BJ (cell line): ENCODE data around the gene MED14. TPM values are rescaled to one million over a fixed set of nuclear protein-coding genes. Genes with fewer than 3 reads are reported as not detected.

Experiments used
- CTCF ChIA-PET: fragments of 350-600 bp; formaldehyde crosslinking; extraction: SDS; loops from one replicate; lab custom pipeline; 2021; ENCODE audit warnings: antibody characterized with exemption, inconsistent platforms; lab: Yijun Ruan, JAX
- POLR2A ChIA-PET: fragments of 300-600 bp; sonication (Branson Sonifier 250); formaldehyde crosslinking; extraction: SDS; loops from one replicate; lab custom pipeline; 2021; ENCODE audit warnings: antibody characterized with exemption; lab: Charles Lee
- DNase-seq: peaks from one replicate; pipeline ENCODE4 v3.0.0-alpha.2; 2011; ENCODE audit warnings: low read depth
- H3K27me3 ChIP-seq: 2 replicates; pipeline ENCODE4 v1.6.0; 2011; ENCODE audit warnings: low read length; ENCODE audit not compliant: control insufficient read depth, insufficient read depth
- H3K36me3 ChIP-seq: 2 replicates; pipeline ENCODE4 v1.5.1; 2011; ENCODE audit warnings: low read length; ENCODE audit not compliant: control insufficient read depth, insufficient read depth
- H3K4me3 ChIP-seq: 2 replicates; pipeline ENCODE4 v1.5.1; 2011; ENCODE audit warnings: low read depth, mild to moderate bottlenecking, control low read depth, low read length
- polyA plus RNA-seq: library from polyadenylated mRNA; depleted of rRNA; stranded (reverse); fragments of >200 nt; gene quantifications from 2 replicates; pipeline ENCODE4 v1.2.3, GENCODE V29; 2011
- TF ChIP-seq, protein P1 (sequence below): IDR thresholded peaks from 2 replicates; pipeline ENCODE4 v1.5.1; 2011; ENCODE audit warnings: low read depth, mild to moderate bottlenecking, control low read depth, inconsistent platforms, low read length, moderate library complexity; ENCODE audit not compliant: insufficient read depth

Gene MED14
- polyA plus RNA-seq, 1 experiment: 25.9 TPM

DNA sequence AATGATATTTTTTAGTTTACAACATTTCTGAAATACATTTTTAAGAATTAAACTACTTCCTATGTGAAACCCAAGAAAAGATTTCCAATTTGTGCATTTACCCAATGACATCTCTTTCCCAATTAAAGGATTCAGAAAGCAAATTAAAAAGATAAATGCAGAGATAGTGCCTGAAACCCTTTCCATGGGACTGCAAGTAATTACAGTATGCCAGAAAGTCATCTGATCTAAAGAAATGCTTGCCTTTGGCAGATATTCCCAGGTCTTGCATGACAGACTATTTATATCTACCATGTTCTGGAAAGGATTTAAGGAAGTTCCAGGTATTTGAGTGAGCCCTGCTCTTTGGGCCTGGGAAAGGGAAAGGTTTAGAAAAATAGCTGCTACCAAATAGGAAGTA lies 46.4 kb downstream of the MED14 start:
- ChIA-PET CTCF (no interaction called here), POLR2A (no interaction called here)
- H3K27me3 ChIP-seq: no peaks in the 10 kb centered on the region
- H3K36me3 ChIP-seq: peaks cover 2% of the 10 kb centered on the region
- TF ChIP-seq, protein P1, sequence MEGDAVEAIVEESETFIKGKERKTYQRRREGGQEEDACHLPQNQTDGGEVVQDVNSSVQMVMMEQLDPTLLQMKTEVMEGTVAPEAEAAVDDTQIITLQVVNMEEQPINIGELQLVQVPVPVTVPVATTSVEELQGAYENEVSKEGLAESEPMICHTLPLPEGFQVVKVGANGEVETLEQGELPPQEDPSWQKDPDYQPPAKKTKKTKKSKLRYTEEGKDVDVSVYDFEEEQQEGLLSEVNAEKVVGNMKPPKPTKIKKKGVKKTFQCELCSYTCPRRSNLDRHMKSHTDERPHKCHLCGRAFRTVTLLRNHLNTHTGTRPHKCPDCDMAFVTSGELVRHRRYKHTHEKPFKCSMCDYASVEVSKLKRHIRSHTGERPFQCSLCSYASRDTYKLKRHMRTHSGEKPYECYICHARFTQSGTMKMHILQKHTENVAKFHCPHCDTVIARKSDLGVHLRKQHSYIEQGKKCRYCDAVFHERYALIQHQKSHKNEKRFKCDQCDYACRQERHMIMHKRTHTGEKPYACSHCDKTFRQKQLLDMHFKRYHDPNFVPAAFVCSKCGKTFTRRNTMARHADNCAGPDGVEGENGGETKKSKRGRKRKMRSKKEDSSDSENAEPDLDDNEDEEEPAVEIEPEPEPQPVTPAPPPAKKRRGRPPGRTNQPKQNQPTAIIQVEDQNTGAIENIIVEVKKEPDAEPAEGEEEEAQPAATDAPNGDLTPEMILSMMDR: no peak
- DNase-seq: no peak
- H3K4me3 ChIP-seq: no peak overlapping the region

DNA sequence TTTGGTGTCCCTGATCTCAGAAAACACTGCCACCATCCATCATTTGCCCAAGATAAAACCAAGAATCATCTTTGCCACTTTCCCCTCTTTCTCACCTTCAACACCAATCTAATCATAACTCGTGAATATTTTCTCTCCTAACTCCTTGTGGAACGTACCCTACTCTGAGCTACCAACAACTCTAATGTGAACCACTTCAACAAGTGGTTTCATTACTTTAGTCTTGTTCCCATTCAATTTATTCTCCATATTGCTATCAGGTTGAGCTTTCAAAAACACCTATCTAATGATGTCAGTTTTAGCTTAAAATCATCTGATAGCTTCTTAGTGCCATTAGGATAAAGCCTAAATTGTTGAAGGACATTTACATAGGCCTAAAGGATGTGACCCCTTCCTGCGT lies 48.2 kb downstream of the MED14 start:
- TF ChIP-seq, protein P1: no peak
- POLR2A ChIA-PET: no interaction called here
- Histone ChIP-seq H3K4me3 (no peak overlapping the region), H3K27me3 (no peaks in the 10 kb centered on the region), H3K36me3 (peaks cover 2% of the 10 kb centered on the region)
- CTCF ChIA-PET: no interaction called here
- no peak for DNase-seq

DNA sequence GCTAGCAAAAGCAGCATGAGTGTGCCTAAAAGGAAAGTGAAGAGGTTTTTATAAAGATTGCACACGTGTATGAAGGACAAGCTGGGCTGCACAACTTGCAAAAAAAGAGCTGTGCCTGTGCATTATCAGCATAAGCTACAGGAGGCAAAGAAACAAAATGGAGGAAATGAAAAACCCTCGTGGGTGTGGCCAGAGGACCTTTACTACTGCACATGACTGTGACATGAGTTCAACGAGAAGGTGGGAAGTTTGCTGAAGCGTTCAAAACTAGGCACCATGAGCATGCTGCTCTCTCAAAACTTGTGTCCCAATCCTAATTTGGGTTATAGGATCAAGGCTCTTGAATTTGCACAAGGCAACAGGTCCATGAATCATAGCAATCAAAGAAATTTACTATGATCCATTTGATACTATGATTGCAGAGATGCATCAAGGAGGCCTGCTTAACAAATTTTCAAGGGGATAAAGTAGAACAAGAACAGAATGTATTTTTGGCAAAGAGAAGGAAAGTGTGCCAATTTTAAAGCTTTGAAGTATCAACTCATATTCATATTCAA lies 49.9 kb downstream of the MED14 start:
- TF ChIP-seq, protein P1: no peak
- DNase-seq: no peak
- H3K4me3 ChIP-seq: no peak overlapping the region
- ChIA-PET CTCF (no interaction called here), POLR2A (no interaction called here)
- H3K36me3 ChIP-seq: peaks cover 2% of the 10 kb centered on the region
- no peaks in the 10 kb centered on the region for H3K27me3 ChIP-seq

DNA sequence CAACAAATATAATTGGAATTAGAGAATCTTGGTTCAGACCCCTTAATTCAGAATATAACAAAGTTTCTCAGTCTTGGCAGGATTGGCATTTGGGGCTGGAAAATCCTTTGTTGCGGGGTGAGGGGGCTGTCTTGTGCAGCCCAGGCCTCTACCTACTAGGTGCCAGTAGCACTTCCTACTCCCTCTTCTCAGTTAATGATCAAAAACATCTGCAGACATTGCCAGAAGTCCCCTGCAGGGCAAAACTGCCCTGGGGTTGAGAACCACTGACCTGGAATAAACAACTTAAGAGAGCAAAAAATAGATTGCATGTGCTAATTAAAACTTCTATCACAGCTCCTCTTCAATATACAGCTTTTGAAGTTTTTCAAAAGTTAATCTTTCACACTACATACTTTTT lies 51.2 kb downstream of the MED14 start:
- TF ChIP-seq, protein P1: no peak
- ChIA-PET POLR2A (no interaction called here), CTCF (interaction anchor here (0.8 kb wide), 1 partner anchor 25 kb away, joined by 3 read pairs; no protein-coding TSS in a partner anchor)
- Histone ChIP-seq H3K4me3 (no peak overlapping the region), H3K27me3 (no peaks in the 10 kb centered on the region), H3K36me3 (peaks cover 5% of the 10 kb centered on the region)
- no peak for DNase-seq

DNA sequence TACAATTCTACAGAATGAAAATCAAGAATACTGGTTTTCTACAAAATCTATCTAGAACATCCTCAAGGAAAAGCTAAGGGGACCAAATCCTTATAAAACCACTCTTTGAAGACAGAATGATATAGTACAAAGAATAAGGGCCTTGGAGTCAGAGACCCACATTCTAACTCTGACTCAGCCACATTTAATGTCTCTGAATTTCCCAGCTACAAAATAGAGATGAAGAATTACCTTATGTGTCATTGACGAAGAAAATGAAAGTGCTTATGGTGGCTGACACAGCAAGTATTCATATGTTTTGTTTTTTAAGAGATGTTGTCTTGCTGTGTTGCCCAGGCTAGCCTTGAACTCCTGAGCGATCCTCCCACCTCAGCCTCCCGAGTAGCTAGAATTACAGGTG lies 52.1 kb downstream of the MED14 start:
- CTCF ChIA-PET: no interaction called here
- POLR2A ChIA-PET: no interaction called here
- DNase-seq: no peak
- Histone ChIP-seq H3K4me3 (no peak overlapping the region), H3K36me3 (peaks cover 5% of the 10 kb centered on the region), H3K27me3 (no peaks in the 10 kb centered on the region)
- TF ChIP-seq, protein P1: no peak
